Epithelial cell of esophagus (primary cell): ENCODE results near the gene ARHGAP10.

Experiments
- DNase-seq: peaks from one replicate; pipeline ENCODE4 v3.0.0; 2010; ENCODE audit warnings: low read depth
- H3K4me3 ChIP-seq: 2 replicates; pipeline ENCODE4 v1.5.1; 2011; ENCODE audit warnings: mild to moderate bottlenecking, low read length, control low read depth
- CTCF ChIP-seq: IDR thresholded peaks from 2 replicates; pipeline ENCODE4 v1.5.1; 2011; ENCODE audit warnings: low read depth, mild to moderate bottlenecking, low read length, control low read depth, inconsistent platforms; ENCODE audit not compliant: insufficient read depth; ENCODE audit errors: missing control alignments

ARHGAP10 gene

GRCh38 chr4:147733716-147734344 lies 1.9 kb downstream of the ARHGAP10 start:
- no peak for TF ChIP-seq CTCF
- peak; percentile 34 for DNase-seq
- H3K4me3 ChIP-seq = peak overlapping the region; percentile 81

GRCh38 chr4:147734496-147734895 lies 2.6 kb downstream of the ARHGAP10 start:
- no peak for TF ChIP-seq CTCF
- no peak overlapping the region for H3K4me3 ChIP-seq
- no peak for DNase-seq

GRCh38 chr4:147735413-147736301 lies 3.8 kb downstream of the ARHGAP10 start:
- no peak for DNase-seq
- no peak for TF ChIP-seq CTCF
- no peak overlapping the region for H3K4me3 ChIP-seq

- no peak overlapping the region for H3K4me3 ChIP-seq
- no peak for TF ChIP-seq CTCF
- peak; percentile 76 for DNase-seq
These were observed 4.6 kb downstream of the ARHGAP10 start for GRCh38 chr4:147736458-147736857.

GRCh38 chr4:147737623-147738022 lies 5.7 kb downstream of the ARHGAP10 start:
- TF ChIP-seq CTCF = no peak
- no peak for DNase-seq
- H3K4me3 ChIP-seq = no peak overlapping the region

GRCh38 chr4:147739239-147739823 lies 7.4 kb downstream of the ARHGAP10 start:
- no peak overlapping the region for H3K4me3 ChIP-seq
- no peak for TF ChIP-seq CTCF
- DNase-seq = no peak
